Lower lobe of right lung (tissue), 2 donors: Measurements from ENCODE around the gene C6orf120. TPM values are rescaled to one million over a fixed set of nuclear protein-coding genes. Genes with fewer than 3 reads are reported as not detected.

ENCODE experiments used
- ATAC-seq, 2 donors: fragments of 200-7000 bp; cut with Tn5 transposase; one replicate each; pipeline ENCODE4 v1.9.1; 2020 to 2022; ENCODE audit warnings: mild to moderate bottlenecking in 2 of 2, moderate library complexity in 2 of 2
- DNase-seq: peaks from one replicate; pipeline ENCODE4 v3.0.0-alpha.2; 2020
- H3K27ac ChIP-seq: fragments of 200-600 bp; one replicate; pipeline ENCODE4 v1.8.0; 2022
- H3K27me3 ChIP-seq: fragments of 200-600 bp; one replicate; pipeline ENCODE4 v1.8.0; 2022; ENCODE audit warnings: low read depth
- H3K36me3 ChIP-seq: fragments of 200-600 bp; one replicate; pipeline ENCODE4 v1.8.0; 2022; ENCODE audit warnings: mild to moderate bottlenecking
- H3K4me1 ChIP-seq: fragments of 200-600 bp; one replicate; pipeline ENCODE4 v1.8.0; 2022
- H3K4me3 ChIP-seq: fragments of 200-600 bp; one replicate; pipeline ENCODE4 v1.8.0; 2022; ENCODE audit warnings: mild to moderate bottlenecking
- H3K9me3 ChIP-seq: fragments of 200-600 bp; one replicate; pipeline ENCODE4 v1.8.0; 2022
- CTCF ChIP-seq: fragments of 200-600 bp; IDR thresholded peaks from one replicate; pipeline ENCODE4 v1.8.0; 2022; ENCODE audit warnings: antibody characterized with exemption, mild to moderate bottlenecking
- intact Hi-C: fragments of 100-400 bp; cut with DNase I; formaldehyde crosslinking; loops from one replicate; pipeline ENCODE4 v1.11.0; 2022
- total RNA-seq: library from RNA; stranded (reverse); fragmentation: NEBNext Ultra II Directional; extraction: Animal tissue kit (Norgen Biotek cat#: 25700); gene quantifications from one replicate; pipeline ENCODE4 v1.2.1, GENCODE V29; 2021
- donor health status: DM: no; HTN: yes; CAD: no; lungs with severe emphysema.

The C6orf120 gene
- total RNA-seq, 1 donor from 2014 or later: 22.2 TPM

- Histone ChIP-seq H3K4me1 (no peaks in the 10 kb centered on the region), H3K9me3 (no peaks in the 10 kb centered on the region), H3K36me3 (no peaks in the 10 kb centered on the region), H3K27me3 (no peaks in the 10 kb centered on the region), H3K27ac (no peak overlapping the region), H3K4me3 (no peak overlapping the region)
- no peak for ATAC-seq
- TF ChIP-seq CTCF: no peak
- intact Hi-C loops: no loop called here
- no peak for DNase-seq
These were observed 37.1 kb downstream of the C6orf120 start for GRCh38 chr6:169738976-169739529.

GRCh38 chr6:169741344-169741743 lies 39.4 kb downstream of the C6orf120 start:
- Histone ChIP-seq H3K4me3 (no peak overlapping the region), H3K27ac (no peak overlapping the region), H3K4me1 (no peaks in the 10 kb centered on the region), H3K27me3 (no peaks in the 10 kb centered on the region), H3K36me3 (no peaks in the 10 kb centered on the region), H3K9me3 (no peaks in the 10 kb centered on the region)
- intact Hi-C loops: no loop called here
- ATAC-seq (no peak), DNase-seq (no peak)
- TF ChIP-seq CTCF: no peak

GRCh38 chr6:169745405-169745804 lies 43.5 kb downstream of the C6orf120 start:
- Histone ChIP-seq H3K4me3 (no peak overlapping the region), H3K9me3 (no peaks in the 10 kb centered on the region), H3K4me1 (peaks cover 7% of the 10 kb centered on the region), H3K27me3 (no peaks in the 10 kb centered on the region), H3K36me3 (no peaks in the 10 kb centered on the region), H3K27ac (no peak overlapping the region)
- intact Hi-C loops: no loop called here
- DNase-seq (no peak), ATAC-seq (no peak)
- TF ChIP-seq CTCF: no peak

- no peak for TF ChIP-seq CTCF
- ATAC-seq (no peak), DNase-seq (no peak)
- Histone ChIP-seq H3K9me3 (no peaks in the 10 kb centered on the region), H3K4me1 (peaks cover 12% of the 10 kb centered on the region), H3K27me3 (no peaks in the 10 kb centered on the region), H3K27ac (no peak overlapping the region), H3K4me3 (no peak overlapping the region), H3K36me3 (no peaks in the 10 kb centered on the region)
- intact Hi-C loops: no loop called here
These were observed 44.6 kb downstream of the C6orf120 start for GRCh38 chr6:169746556-169746955.

GRCh38 chr6:169751242-169752073 lies 49.5 kb downstream of the C6orf120 start, which contains the start of the genes DYNLT2 and ERMARD:
TSS of gene DYNLT2 (minus strand) at chr6:169751572. CDS start at chr6:169751458, 114 bp downstream.
TSS of gene ERMARD (plus strand) at chr6:169751622. CDS start at chr6:169751658, 36 bp downstream.
- peak within 1 kb of the TSS; percentile 99 for H3K27ac ChIP-seq
- ATAC-seq (peak; percentile 100), DNase-seq (peak; percentile 96)
- TF ChIP-seq CTCF: peak; percentile 34
- no peaks in the 10 kb centered on the region for H3K9me3 ChIP-seq
- intact Hi-C loops: loop anchor here (10.0 kb wide), 1 partner anchor 47 kb away; the partner anchor contains the start of genes C6orf120 and WDR27
- H3K27me3 ChIP-seq: no peaks in the 10 kb centered on the region
- peaks cover 23% of the 10 kb centered on the region for H3K4me1 ChIP-seq
- H3K4me3 ChIP-seq: peak within 1 kb of the TSS; percentile 83
- H3K36me3 ChIP-seq: peaks cover 10% of the 10 kb centered on the region
